ENCODE measurements around the gene FUCA2.

- TF ChIP-seq EZH2phosphoT487 (IDR thresholded peaks at IDR 0.05; ENCODE audit: borderline replicate concordance) (no peak), CTCF (conservative IDR thresholded peaks at IDR 0.05; ENCODE audit: low read length) (no peak)
These were observed 31.9 kb upstream of the FUCA2 start for GRCh38 chr6:143543435-143543834.
